Panc1 (cell line): Measurements from ENCODE around the gene ADAD2.

Experiments
- TF ChIP-seq, protein P1 (sequence below), 2 experiments: IDR thresholded peaks; 2 replicates each; pipeline ENCODE4 v1.6.1; 2011 to 2012; ENCODE audit warnings: low read depth in 2 of 2, control low read depth in 1 of 2, low read length in 1 of 2, mild to moderate bottlenecking in 1 of 2, moderate library complexity in 1 of 2; ENCODE audit not compliant: insufficient read depth in 1 of 2
- TF ChIP-seq, protein P2 (sequence below): fragments of 450-650 bp; IDR thresholded peaks from 2 replicates; pipeline ENCODE4 v1.5.1; 2017; ENCODE audit warnings: mild to moderate bottlenecking

DNA sequence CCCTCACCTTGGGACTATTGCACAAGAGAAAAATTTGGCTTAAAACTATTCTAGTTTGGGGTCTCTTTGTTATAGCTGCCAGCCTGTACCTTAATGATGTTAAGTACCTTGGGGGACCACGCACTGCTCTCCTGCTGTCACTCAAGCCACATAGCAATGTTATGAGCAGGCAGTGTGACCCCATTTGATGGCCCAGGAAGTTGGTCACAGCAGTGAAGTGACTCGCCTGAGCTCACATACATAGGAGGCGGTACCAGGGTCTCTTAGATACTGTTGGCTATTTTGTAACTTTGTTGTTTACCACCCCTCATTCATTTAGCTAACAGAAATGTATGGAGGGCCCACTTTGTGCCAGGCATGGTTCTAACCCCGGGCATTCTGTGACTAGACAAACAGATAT lies 32.5 kb downstream of the ADAD2 start:
- TF ChIP-seq, protein P1, sequence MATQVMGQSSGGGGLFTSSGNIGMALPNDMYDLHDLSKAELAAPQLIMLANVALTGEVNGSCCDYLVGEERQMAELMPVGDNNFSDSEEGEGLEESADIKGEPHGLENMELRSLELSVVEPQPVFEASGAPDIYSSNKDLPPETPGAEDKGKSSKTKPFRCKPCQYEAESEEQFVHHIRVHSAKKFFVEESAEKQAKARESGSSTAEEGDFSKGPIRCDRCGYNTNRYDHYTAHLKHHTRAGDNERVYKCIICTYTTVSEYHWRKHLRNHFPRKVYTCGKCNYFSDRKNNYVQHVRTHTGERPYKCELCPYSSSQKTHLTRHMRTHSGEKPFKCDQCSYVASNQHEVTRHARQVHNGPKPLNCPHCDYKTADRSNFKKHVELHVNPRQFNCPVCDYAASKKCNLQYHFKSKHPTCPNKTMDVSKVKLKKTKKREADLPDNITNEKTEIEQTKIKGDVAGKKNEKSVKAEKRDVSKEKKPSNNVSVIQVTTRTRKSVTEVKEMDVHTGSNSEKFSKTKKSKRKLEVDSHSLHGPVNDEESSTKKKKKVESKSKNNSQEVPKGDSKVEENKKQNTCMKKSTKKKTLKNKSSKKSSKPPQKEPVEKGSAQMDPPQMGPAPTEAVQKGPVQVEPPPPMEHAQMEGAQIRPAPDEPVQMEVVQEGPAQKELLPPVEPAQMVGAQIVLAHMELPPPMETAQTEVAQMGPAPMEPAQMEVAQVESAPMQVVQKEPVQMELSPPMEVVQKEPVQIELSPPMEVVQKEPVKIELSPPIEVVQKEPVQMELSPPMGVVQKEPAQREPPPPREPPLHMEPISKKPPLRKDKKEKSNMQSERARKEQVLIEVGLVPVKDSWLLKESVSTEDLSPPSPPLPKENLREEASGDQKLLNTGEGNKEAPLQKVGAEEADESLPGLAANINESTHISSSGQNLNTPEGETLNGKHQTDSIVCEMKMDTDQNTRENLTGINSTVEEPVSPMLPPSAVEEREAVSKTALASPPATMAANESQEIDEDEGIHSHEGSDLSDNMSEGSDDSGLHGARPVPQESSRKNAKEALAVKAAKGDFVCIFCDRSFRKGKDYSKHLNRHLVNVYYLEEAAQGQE (IDR thresholded peaks at IDR 0.05; ENCODE audit: insufficient read depth in 1 of 2, low read depth in 2 of 2, low read length in 1 of 2), result no peak
- TF ChIP-seq, protein P2, sequence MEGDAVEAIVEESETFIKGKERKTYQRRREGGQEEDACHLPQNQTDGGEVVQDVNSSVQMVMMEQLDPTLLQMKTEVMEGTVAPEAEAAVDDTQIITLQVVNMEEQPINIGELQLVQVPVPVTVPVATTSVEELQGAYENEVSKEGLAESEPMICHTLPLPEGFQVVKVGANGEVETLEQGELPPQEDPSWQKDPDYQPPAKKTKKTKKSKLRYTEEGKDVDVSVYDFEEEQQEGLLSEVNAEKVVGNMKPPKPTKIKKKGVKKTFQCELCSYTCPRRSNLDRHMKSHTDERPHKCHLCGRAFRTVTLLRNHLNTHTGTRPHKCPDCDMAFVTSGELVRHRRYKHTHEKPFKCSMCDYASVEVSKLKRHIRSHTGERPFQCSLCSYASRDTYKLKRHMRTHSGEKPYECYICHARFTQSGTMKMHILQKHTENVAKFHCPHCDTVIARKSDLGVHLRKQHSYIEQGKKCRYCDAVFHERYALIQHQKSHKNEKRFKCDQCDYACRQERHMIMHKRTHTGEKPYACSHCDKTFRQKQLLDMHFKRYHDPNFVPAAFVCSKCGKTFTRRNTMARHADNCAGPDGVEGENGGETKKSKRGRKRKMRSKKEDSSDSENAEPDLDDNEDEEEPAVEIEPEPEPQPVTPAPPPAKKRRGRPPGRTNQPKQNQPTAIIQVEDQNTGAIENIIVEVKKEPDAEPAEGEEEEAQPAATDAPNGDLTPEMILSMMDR, result no peak
